ENCODE results near the gene CPEB4. TPM values are rescaled to one million over a fixed set of nuclear protein-coding genes. Genes with fewer than 3 reads are reported as not detected.

Gene CPEB4
- total RNA-seq, 1 donor from 2014 or later, result 12.5 TPM

- Histone ChIP-seq H3K4me2 (no peak overlapping the region), H3K36me3 (no peaks in the 10 kb centered on the region), H3K27ac (no peak overlapping the region), H3K4me3 (no peak overlapping the region), H4K20me1 (ENCODE audit: low read depth) (no peaks in the 10 kb centered on the region), H3K9me3 (ENCODE audit: low read depth) (no peaks in the 10 kb centered on the region), H3K4me1 (no peaks in the 10 kb centered on the region), H3K27me3 (no peaks in the 10 kb centered on the region), H3F3A (ENCODE audit: low read depth) (no peaks in the 10 kb centered on the region), H3K79me2 (ENCODE audit: low read depth) (no peaks in the 10 kb centered on the region), H3K9ac (no peak overlapping the region), H2AFZ (replicated peaks) (no peak overlapping the region)
- Mint-ChIP-seq H3K36me3 (no peaks in the 10 kb centered on the region), H3K9me3 (no peaks in the 10 kb centered on the region), H3K4me3 (no peak overlapping the region), H3K27me3 (ENCODE audit: insufficient read depth, low read depth) (peaks cover 2% of the 10 kb centered on the region), H3K4me1 (no peaks in the 10 kb centered on the region), H3K27ac (no peak overlapping the region)
- TF ChIP-seq CTCF (IDR thresholded peaks at IDR 0.05) (no peak), EZH2 (IDR thresholded peaks at IDR 0.05) (no peak), EZH2phosphoT487 (IDR thresholded peaks at IDR 0.05) (no peak)
- DNase-seq (ENCODE audit: low spot score), result no peak
Observed at GRCh38 chr5:173902334-173902733, 14.2 kb downstream of the CPEB4 start.

GRCh38 chr5:173902743-173903142 is 14.6 kb downstream of the CPEB4 start:
- H3K4me1 ChIP-seq, result no peaks in the 10 kb centered on the region
- H3K27ac Mint-ChIP-seq, result no peak overlapping the region
- H3K4me3 ChIP-seq, result no peak overlapping the region

GRCh38 chr5:173903396-173904140 is 15.4 kb downstream of the CPEB4 start:
- H3K4me2 ChIP-seq, result no peak overlapping the region
- no peak for DNase-seq (ENCODE audit: low spot score)
- H3K36me3 Mint-ChIP-seq, result no peaks in the 10 kb centered on the region
- no peaks in the 10 kb centered on the region for H3K27me3 ChIP-seq
- H4K20me1 ChIP-seq (ENCODE audit: low read depth), result no peaks in the 10 kb centered on the region
- no peaks in the 10 kb centered on the region for H3K9me3 ChIP-seq (ENCODE audit: low read depth)
- no peaks in the 10 kb centered on the region for H3K36me3 ChIP-seq
- H3K27ac ChIP-seq, result no peak overlapping the region
- no peak overlapping the region for H3K4me3 Mint-ChIP-seq
- no peak for TF ChIP-seq CTCF (IDR thresholded peaks at IDR 0.05)
- no peak for TF ChIP-seq EZH2 (IDR thresholded peaks at IDR 0.05)
- TF ChIP-seq EZH2phosphoT487 (IDR thresholded peaks at IDR 0.05), result no peak
- H3K9ac ChIP-seq, result no peak overlapping the region
- H3K4me1 Mint-ChIP-seq, result no peaks in the 10 kb centered on the region
- no peak overlapping the region for H2AFZ ChIP-seq (replicated peaks)
- no peaks in the 10 kb centered on the region for H3K4me1 ChIP-seq
- H3K27ac Mint-ChIP-seq, result no peak overlapping the region
- no peak overlapping the region for H3K4me3 ChIP-seq
- H3K9me3 Mint-ChIP-seq, result no peaks in the 10 kb centered on the region
- H3K79me2 ChIP-seq (ENCODE audit: low read depth), result no peaks in the 10 kb centered on the region
- H3F3A ChIP-seq (ENCODE audit: low read depth), result no peaks in the 10 kb centered on the region
- peaks cover 2% of the 10 kb centered on the region for H3K27me3 Mint-ChIP-seq (ENCODE audit: insufficient read depth, low read depth)

More at GRCh38 chr5:173902743-173903142, 14.6 kb downstream of the CPEB4 start:
- no peak overlapping the region for H2AFZ ChIP-seq (replicated peaks)
- Mint-ChIP-seq H3K27me3 (ENCODE audit: insufficient read depth, low read depth) (peaks cover 2% of the 10 kb centered on the region), H3K36me3 (no peaks in the 10 kb centered on the region), H3K4me1 (no peaks in the 10 kb centered on the region), H3K4me3 (no peak overlapping the region), H3K9me3 (no peaks in the 10 kb centered on the region)
- H3K9ac ChIP-seq, result no peak overlapping the region
- TF ChIP-seq CTCF (IDR thresholded peaks at IDR 0.05), result no peak
- no peaks in the 10 kb centered on the region for H3K27me3 ChIP-seq
- no peak for DNase-seq (ENCODE audit: low spot score)
- no peak overlapping the region for H3K4me2 ChIP-seq
- no peaks in the 10 kb centered on the region for H3F3A ChIP-seq (ENCODE audit: low read depth)
- H3K9me3 ChIP-seq (ENCODE audit: low read depth), result no peaks in the 10 kb centered on the region
- no peaks in the 10 kb centered on the region for H4K20me1 ChIP-seq (ENCODE audit: low read depth)
- H3K36me3 ChIP-seq, result no peaks in the 10 kb centered on the region
- H3K79me2 ChIP-seq (ENCODE audit: low read depth), result no peaks in the 10 kb centered on the region
- H3K27ac ChIP-seq, result no peak overlapping the region
